OCI-LY1 (cell line): ENCODE results near the gene ST6GALNAC6.

Experiments
- H2AFZ ChIP-seq: fragments of 200-600 bp; sonication (generic), shearing (Covaris generic); 2 replicates; pipeline ENCODE4 v1.6.0; 2014; ENCODE audit warnings: antibody characterized with exemption, mild to moderate bottlenecking, low read length
- H3F3A ChIP-seq: fragments of 200-600 bp; sonication (generic), shearing (Covaris generic); 2 replicates; pipeline ENCODE4 v1.6.0; 2014; ENCODE audit warnings: mild to moderate bottlenecking, antibody characterized with exemption, low read length, moderate library complexity; ENCODE audit not compliant: insufficient read depth
- H3K27ac ChIP-seq: fragments of 200-600 bp; sonication (generic); 2 replicates; pipeline ENCODE4 v1.5.1; 2014; ENCODE audit warnings: low read length, mixed run types, mild to moderate bottlenecking, low read depth; ENCODE audit not compliant: poor library complexity, severe bottlenecking
- H3K27me3 ChIP-seq: fragments of 200-600 bp; sonication (generic); 2 replicates; pipeline ENCODE4 v1.6.0; 2014; ENCODE audit warnings: antibody characterized with exemption, mild to moderate bottlenecking, low read length, moderate library complexity; ENCODE audit not compliant: insufficient read depth
- H3K36me3 ChIP-seq: fragments of 200-600 bp; sonication (generic); 2 replicates; pipeline ENCODE4 v1.6.1; 2014; ENCODE audit warnings: mild to moderate bottlenecking, antibody characterized with exemption, low read length, moderate library complexity, mixed read lengths; ENCODE audit not compliant: insufficient read depth
- H3K4me1 ChIP-seq: fragments of 200-600 bp; sonication (generic); 2 replicates; pipeline ENCODE4 v1.5.1; 2014; ENCODE audit warnings: mild to moderate bottlenecking, low read length, moderate library complexity; ENCODE audit not compliant: insufficient read depth, severe bottlenecking
- H3K4me2 ChIP-seq: fragments of 200-600 bp; sonication (generic), shearing (Covaris generic); 2 replicates; pipeline ENCODE4 v1.6.1; 2014; ENCODE audit warnings: low read length
- H3K4me3 ChIP-seq: fragments of 200-600 bp; sonication (generic); 2 replicates; pipeline ENCODE4 v1.5.1; 2014; ENCODE audit warnings: low read length, low read depth, mild to moderate bottlenecking, mixed read lengths; ENCODE audit not compliant: poor library complexity, severe bottlenecking
- H3K79me2 ChIP-seq: fragments of 200-600 bp; shearing (Covaris generic); 2 replicates; pipeline ENCODE4 v1.6.1; 2016; ENCODE audit warnings: mixed run types, low read length, mixed read lengths; ENCODE audit not compliant: insufficient read depth
- H3K9ac ChIP-seq: fragments of 200-600 bp; sonication (generic), shearing (Covaris generic); 2 replicates; pipeline ENCODE4 v1.6.1; 2014; ENCODE audit warnings: mild to moderate bottlenecking, low read length, mixed read lengths
- H3K9me2 ChIP-seq: fragments of 200-600 bp; sonication (generic), shearing (Covaris generic); 2 replicates; pipeline ENCODE4 v1.6.1; 2014; ENCODE audit warnings: low read depth, mild to moderate bottlenecking, low read length, mixed read lengths
- H3K9me3 ChIP-seq: fragments of 200-600 bp; shearing (Covaris generic); 2 replicates; pipeline ENCODE4 v1.6.1; 2014; ENCODE audit warnings: low read length, mixed read lengths
- H4K20me1 ChIP-seq: fragments of 200-600 bp; sonication (generic), shearing (Covaris generic); 2 replicates; pipeline ENCODE4 v1.6.0; 2016; ENCODE audit warnings: mild to moderate bottlenecking, low read length; ENCODE audit not compliant: insufficient read depth
- CTCF ChIP-seq: fragments of 200-600 bp; sonication (generic), shearing (Covaris generic); IDR thresholded peaks from 2 replicates; pipeline ENCODE4 v1.5.1; 2017; ENCODE audit warnings: mild to moderate bottlenecking, antibody characterized with exemption, low read length, moderate library complexity, mixed read lengths
- EZH2 ChIP-seq: fragments of 200-600 bp; sonication (generic), shearing (Covaris generic); IDR thresholded peaks from 2 replicates; pipeline ENCODE4 v1.8.0; 2017; ENCODE audit warnings: borderline replicate concordance, mixed run types, mild to moderate bottlenecking, antibody characterized with exemption, low read length, moderate library complexity, mixed read lengths

ST6GALNAC6 gene

GRCh38 chr9:127874301-127875221 lies 24.8 kb downstream of the ST6GALNAC6 start:
- Histone ChIP-seq H3K9me3 (no peaks in the 10 kb centered on the region), H3K4me3 (no peak overlapping the region), H2AFZ (no peak overlapping the region), H3K79me2 (no peaks in the 10 kb centered on the region), H3K36me3 (no peaks in the 10 kb centered on the region), H3K9me2 (no peaks in the 10 kb centered on the region), H4K20me1 (no peaks in the 10 kb centered on the region), H3K4me1 (no peaks in the 10 kb centered on the region), H3K4me2 (no peak overlapping the region), H3F3A (no peaks in the 10 kb centered on the region), H3K9ac (no peak overlapping the region), H3K27ac (no peak overlapping the region), H3K27me3 (peaks cover 17% of the 10 kb centered on the region; the same call in 1 of the 2 replicates)
- no peak for TF ChIP-seq CTCF
- TF ChIP-seq EZH2 = no peak

DNA sequence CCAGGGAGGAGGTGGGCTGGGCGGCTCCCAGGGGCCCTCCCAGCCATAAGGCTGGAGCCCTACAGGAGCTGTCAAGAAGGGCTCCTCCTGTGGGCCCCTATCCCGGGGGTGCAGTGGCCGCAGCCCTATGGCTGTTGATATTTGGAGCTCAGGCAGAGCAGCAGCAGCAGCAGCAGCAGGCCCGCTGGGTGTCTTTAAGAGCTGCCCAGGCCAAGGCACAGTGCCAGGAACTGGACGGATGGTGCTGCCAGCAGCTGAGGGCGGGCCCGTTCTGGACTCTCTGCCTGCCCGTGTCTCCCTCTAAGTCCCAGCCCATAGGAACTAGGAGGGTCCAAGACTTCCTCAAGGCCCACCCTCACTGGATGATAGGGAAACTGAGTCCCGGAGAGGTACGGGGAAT lies 25.5 kb downstream of the ST6GALNAC6 start:
- no peaks in the 10 kb centered on the region for H4K20me1 ChIP-seq
- H3K4me1 ChIP-seq = no peaks in the 10 kb centered on the region
- TF ChIP-seq EZH2 (no peak), CTCF (no peak)
- no peak overlapping the region for H3K4me2 ChIP-seq
- no peaks in the 10 kb centered on the region for H3K79me2 ChIP-seq
- H3K36me3 ChIP-seq = no peaks in the 10 kb centered on the region
- no peaks in the 10 kb centered on the region for H3F3A ChIP-seq
- peaks cover 17% of the 10 kb centered on the region; the same call in 1 of the 2 replicates for H3K27me3 ChIP-seq
- H3K4me3 ChIP-seq = no peak overlapping the region
- no peak overlapping the region for H3K9ac ChIP-seq
- no peaks in the 10 kb centered on the region for H3K9me3 ChIP-seq
- H2AFZ ChIP-seq = no peak overlapping the region
- H3K27ac ChIP-seq = no peak overlapping the region
- no peaks in the 10 kb centered on the region for H3K9me2 ChIP-seq

- Histone ChIP-seq H3K36me3 (no peaks in the 10 kb centered on the region), H3K9ac (no peak overlapping the region), H3K9me3 (no peaks in the 10 kb centered on the region), H3K4me3 (no peak overlapping the region), H3K27ac (no peak overlapping the region), H3K79me2 (no peaks in the 10 kb centered on the region), H4K20me1 (no peaks in the 10 kb centered on the region), H3K27me3 (peaks cover 17% of the 10 kb centered on the region; the same call in 1 of the 2 replicates), H2AFZ (no peak overlapping the region), H3K9me2 (no peaks in the 10 kb centered on the region), H3K4me2 (no peak overlapping the region), H3F3A (no peaks in the 10 kb centered on the region), H3K4me1 (no peaks in the 10 kb centered on the region)
- TF ChIP-seq CTCF = no peak
- no peak for TF ChIP-seq EZH2
Observed at GRCh38 chr9:127873223-127873691, 26.1 kb downstream of the ST6GALNAC6 start.
